ENCODE data around the gene CACNA1C.
"Not testable (repeated sequence)": the region's sequence is repeated elsewhere in the genome, so short reads cannot be mapped to it uniquely, and the experiment has no call there.

Gene CACNA1C

DNA sequence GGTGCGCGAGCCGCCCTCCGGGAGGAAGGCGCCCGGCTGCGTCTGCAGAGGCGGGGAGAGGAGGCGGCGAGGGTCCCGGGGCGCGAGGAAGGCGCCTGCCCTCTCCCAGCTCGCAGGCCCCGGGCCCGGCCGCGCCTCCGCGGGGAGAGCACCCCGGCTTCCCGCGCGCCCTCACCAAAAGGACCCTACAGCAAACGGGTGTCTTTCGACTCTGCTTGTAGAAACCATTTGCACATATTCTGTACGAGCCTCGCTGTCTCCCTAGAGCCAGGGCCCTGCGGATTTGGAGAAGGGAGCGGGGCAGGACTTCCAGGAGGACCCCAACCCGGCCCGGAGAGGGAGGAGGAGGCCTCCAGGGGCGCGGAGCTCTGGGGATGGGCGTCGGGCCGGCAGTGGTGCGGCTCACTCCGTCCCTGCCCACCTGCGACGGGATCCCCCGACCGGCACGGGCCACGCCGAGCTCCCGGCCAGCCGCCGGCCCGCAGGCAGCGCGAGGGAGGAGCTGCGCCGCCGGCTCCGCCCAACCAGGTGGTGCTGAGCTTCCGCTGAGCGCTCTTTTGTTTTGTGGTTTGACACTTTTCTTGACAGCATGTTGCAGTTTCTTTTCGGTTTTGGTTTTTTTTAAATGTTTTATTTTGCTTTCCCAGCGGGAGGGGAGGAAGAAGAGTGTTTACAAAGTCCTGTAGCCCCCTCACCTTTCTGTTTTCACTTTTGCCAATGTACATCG is 638.7 kb downstream of the CACNA1C start:
- peak; percentile 57 for DNase-seq (ENCODE audit: low spot score)

DNA sequence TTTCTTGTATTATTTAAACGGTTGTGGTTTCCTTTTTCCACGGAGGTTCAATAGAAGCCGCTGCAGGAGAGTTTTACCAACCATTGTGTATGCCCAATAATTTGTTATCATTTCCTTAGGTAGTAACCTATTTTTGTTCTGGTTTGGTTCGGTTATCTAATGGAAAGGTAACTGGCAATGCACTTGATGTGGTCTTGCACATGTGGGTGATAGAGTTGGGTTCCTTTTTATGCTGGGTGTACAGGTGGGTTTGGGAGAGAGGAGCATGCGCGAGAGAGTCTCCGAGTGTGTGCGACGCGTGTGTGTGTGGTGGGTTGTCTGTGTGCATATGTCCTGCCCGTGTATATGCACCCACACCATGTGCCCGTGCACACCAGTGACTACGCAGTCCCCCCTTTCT is 639.3 kb downstream of the CACNA1C start:
- DNase-seq (ENCODE audit: low spot score): no peak

DNA sequence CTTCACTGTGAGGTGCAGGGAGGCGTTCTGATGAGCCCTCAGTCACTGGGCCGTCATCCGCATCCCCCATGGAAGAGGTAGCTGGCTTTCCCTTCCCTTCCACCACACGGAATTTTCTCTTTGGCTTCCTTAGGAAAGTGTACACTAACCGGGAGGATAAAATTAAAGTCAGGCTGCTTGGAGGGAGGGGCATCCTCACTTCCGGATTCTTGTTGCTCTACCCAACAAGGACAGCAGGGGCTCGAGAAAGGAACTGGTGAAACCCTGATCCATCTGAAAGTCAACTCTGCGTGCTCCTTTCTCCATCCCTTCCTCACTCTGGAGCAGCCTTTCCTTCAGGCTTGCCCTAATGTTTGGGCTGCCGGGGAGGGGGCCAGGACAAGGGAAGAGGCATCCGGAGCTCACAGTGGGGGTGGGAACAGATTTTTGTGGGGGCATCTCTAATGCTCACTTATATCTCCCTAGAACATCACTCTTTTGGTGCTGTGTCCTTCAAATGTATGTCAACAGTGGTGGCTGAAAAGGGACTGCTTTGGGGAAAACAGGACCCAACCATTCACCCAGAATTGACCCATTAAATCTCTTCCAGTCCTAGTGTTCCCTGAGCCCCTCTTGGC is 640.6 kb downstream of the CACNA1C start:
- peak; percentile 46 for DNase-seq (ENCODE audit: low spot score)

DNA sequence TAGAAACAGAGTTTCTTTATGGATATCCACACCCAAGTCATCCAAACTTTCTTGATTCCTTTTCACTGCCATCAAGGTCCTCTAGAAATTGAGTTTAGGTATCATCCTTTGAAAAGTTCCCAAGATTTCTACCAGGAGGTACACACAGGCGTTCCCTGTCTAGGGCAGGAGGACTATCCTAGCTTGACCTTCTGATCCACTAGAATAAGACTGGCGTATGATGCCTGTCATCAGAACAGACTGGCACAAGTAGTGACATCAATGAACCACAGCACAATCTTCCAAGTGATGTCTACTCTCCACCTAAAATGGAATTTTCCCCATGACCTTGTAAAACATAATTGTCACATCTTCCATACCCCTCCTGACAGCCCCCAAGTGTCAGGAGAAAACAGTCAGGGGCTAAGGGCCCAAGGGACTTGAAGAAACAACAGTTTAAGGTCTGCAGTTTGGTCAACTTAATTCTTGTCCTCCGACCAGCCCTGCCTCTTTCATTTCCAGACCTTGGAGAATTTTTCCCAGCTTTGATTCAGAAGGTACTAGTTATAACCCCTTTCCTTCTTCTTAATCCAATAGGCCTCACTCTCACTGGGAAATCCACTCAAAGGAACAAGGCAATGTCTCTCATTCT is 641.3 kb downstream of the CACNA1C start:
- DNase-seq (ENCODE audit: low spot score): no peak

DNA sequence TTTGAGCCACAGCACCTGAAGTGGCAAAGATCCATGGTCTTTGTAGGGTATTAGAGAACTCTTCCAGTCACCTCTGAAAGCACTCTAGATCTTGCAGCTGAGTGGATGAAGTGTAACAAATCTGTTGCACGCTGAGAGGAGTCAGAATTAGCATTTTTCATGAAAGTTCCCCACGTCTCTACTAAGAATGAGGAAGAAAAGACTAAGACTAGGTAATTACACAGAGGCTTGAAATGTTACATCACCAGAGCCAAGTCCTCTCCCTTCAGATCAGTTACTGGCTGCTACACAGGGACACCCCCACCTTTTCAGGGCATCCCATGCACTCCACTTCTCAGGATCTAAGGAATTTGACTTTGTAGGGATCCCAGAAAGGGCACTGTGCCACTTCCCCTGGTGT is 643.3 kb downstream of the CACNA1C start:
- DNase-seq (ENCODE audit: low spot score): no peak

DNA sequence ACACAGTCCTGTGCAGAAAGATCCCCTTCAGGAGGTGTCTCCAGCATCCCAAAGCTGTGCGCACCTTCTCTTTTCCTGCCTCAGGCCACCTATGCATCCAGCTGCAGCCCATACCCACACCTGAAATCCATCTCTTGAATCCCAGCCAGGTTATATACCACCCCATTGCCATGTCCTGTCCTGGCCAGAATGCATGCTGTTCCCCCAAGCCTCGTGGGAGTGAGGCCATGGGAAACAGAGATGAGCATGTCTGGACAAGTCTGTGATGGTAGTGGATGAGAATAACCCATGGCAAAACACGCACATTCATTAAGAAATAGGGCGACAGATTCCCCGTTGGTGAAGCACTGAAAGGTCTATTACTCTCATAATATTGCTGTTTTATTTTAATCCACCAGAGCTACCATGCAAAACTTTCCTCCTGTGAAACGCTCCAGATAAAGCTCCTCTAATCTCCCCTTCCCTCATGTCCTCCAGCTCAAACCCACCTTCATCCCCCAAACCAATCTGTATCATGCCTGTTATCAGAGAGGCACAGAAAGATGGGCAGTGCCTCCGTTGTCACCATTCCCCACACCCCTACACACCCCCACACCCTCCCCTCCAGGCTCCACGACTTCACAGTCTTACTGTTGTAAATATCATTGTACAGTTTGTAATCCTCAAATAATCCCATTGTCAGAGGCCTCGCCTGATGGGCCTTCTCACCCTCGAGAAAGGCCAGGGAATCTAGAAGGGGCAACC is 644.4 kb downstream of the CACNA1C start:
- no peak for DNase-seq (ENCODE audit: low spot score)

DNA sequence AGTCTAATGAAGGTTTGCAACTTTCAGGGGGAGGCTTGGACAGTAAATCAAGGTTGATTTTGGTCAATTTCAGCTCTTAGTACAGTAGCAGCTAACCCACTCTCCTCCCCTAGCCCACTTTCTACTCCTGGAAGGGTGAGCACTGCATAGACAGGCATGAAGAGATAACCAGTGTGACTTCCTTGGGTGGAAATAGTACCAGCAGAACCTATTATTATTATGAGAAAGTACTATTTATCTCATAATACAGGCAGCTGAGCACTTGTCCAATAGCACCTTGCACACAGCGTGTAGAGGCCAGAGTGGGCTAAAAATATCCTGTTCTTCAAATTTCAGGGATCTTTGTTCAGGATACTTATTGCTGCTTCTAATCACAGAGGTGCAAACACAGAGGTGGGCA is 645.8 kb downstream of the CACNA1C start:
- no peak for DNase-seq (ENCODE audit: low spot score)

DNA sequence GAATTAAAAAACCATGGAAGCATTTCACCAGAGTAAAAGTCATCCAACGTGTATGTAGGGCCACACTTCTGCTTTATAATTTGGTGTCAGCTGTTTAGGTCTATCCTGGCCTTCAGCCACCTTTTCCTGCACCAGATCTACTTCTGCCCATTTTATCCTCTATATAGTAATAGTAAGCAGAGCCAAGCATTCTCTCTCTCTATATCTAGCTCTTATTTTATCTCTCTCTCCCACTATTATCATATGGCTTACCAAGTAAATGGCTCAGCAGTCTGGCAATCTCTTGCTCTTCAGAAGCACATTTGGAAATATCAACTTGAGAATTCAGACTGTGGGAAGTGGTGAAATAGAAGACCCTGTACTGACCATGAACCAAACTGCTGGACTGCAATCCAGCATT is 657.9 kb downstream of the CACNA1C start:
- no peak for DNase-seq (ENCODE audit: low spot score)

DNA sequence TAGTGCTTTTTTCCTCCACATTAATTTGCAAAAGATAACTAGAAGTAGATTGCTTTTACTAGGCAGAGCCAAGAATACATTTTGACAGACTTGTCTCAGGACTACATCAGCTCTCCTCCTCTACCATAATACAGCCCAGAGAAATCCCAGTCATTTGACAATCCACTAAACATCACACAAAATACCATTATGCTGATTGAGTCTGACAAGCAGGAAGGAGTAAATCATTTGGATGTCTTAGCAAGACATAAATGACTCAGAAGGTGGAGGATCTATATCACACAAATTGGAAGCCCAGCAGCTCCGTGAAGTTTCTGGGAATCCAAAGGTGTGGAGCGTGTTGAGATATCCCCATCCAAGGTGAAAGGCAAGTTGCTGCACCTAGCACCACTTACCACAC is 666.6 kb downstream of the CACNA1C start:
- DNase-seq (ENCODE audit: low spot score): no peak

DNA sequence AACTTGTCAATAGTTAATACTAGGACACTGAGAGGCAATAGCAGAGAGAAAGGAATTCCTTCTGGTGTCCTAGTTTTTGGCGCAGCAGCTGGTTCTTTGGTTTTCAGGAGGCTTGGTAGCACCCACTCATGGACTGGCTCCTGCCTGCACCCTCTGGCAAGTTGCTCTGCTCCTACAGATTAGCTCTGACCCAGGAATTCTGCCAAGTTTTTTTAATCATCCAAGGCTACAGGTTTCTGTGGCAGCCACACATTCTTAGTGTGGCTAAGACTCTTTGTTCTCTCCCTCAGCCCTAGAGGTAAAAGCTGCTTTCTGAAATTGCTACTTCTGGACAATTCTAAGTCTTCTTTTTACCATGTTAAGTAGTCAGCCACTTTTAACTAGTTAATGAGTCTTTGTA is 670.0 kb downstream of the CACNA1C start:
- DNase-seq (ENCODE audit: low spot score): no peak

DNA sequence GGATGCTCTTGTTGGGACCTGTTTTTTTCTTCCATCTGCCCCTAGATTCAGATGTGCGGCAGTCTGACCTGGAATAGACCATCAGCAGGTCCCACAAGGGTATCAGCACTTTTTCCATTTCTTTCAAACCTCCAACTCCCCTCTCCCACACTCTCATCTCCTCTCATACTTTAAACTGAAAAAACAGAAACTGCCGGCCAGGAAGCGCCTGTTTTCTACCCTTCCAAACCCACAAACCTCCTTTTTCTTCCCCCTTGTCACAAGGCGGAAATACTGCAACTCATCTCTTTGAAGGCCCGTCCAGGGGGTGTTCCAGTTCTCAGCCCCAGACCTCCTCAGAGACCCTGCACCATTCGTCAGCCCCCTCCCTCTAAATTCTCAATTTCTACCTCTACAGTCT is 679.5 kb downstream of the CACNA1C start:
- no peak for DNase-seq (ENCODE audit: low spot score)

DNA sequence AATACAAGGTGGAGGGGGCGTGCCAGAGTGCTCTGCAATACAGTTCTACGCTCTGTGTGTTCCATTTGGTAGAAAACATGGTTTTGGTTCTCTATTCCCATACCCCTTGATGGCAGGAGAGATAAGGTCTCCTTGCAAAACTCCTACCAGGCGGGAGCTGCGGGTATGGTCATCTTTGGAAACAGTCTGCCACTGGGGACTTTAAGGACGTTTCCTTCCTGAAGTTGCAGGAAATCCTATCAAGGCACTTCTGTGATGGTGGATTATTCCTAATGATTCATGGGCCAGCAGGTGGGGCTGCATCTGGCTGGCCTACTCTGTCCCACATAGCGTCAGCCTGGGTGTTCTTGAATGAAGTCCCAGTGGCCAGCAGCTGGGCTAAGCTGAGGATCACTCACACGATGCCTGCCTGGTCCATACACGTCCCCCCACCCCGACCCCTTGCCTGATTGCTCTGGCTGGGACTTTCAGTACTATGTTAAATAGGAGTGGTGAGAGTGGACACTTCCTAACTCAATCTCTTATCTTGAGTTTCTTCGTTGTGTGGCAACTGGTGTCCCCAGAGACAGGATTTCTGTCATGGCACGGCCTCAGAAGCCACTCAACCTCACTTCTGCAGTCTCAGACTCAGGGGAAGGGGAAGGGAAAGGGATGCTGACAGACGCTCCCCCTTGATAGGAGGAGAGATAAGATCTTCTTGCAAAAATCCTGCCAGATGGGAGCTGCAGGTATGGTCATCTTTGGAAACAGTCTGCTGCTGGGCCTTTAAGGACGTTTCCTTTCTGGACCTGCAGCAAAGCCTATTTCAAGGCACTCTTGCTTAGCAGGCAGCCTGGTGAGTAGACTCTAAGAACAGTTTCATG is 680.9 kb downstream of the CACNA1C start:
- DNase-seq (ENCODE audit: low spot score): no peak

DNA sequence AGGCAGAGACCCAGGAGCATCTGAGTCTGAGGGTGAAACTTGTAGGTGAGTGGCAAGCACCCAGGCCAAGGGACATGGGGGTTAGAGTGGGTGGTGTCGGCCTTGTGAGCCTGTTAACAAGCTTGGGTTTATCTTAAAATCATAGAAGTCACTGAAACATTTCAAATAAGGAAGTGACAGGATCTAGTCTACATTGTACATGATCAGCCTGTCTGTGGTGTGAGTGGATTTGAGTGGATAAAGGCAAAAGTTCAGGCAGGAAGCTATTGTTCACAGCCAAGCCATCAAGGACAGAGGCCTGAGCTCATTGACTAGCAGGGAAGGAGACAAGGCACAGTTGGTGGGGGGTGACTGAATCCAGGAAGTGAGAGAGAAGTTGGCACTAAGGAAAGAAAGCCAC is 682.6 kb downstream of the CACNA1C start:
- no peak for DNase-seq (ENCODE audit: low spot score)

DNA sequence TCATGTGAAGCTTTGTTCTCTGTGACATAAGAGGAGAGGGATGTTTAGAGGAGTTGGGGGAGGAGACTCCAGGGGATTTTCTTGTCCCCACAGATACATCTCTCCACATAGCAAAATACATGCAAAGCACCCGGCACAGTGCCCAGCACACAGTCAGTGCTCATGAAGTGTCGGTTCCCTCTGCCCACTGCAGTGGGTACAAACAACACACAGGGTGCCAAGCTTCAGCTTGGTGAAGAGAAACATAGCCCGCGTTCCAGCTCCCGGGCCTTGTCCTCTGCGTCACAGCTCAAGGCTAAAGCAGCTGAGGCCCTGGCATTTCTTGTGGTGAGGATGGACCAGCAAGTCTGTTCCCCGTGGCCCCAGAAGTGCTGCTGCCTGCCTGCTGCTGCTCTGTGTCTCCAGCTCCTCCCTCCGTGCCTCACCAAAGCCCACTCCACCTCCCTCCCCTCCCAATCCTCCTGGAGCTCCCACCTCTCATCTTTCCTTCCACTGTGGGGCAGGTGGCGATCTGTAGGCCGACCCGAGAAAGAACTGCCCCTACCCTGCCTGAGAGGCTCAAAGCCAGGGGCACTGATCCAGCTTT is 685.0 kb downstream of the CACNA1C start:
- DNase-seq (ENCODE audit: low spot score): no peak

DNA sequence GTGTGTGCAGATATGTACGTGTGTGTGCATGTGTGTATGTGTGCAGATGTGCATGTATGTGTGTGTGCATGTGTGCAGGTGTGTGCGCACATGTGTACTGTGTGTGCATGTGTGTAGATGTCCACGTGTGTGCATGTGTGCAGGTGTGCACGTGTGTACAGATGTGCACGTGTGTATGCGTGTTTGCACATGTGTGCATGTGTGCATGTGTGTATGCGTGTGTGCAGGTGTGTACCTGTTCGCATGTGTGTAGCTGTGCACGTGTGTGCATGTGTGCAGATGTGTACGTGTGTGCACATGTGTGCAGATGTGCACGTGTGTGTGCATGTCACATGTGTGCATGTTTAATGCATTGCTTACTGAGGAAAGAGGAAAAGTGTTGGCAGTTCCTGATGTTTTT is 686.3 kb downstream of the CACNA1C start:
- DNase-seq (ENCODE audit: low spot score): no peak

DNA sequence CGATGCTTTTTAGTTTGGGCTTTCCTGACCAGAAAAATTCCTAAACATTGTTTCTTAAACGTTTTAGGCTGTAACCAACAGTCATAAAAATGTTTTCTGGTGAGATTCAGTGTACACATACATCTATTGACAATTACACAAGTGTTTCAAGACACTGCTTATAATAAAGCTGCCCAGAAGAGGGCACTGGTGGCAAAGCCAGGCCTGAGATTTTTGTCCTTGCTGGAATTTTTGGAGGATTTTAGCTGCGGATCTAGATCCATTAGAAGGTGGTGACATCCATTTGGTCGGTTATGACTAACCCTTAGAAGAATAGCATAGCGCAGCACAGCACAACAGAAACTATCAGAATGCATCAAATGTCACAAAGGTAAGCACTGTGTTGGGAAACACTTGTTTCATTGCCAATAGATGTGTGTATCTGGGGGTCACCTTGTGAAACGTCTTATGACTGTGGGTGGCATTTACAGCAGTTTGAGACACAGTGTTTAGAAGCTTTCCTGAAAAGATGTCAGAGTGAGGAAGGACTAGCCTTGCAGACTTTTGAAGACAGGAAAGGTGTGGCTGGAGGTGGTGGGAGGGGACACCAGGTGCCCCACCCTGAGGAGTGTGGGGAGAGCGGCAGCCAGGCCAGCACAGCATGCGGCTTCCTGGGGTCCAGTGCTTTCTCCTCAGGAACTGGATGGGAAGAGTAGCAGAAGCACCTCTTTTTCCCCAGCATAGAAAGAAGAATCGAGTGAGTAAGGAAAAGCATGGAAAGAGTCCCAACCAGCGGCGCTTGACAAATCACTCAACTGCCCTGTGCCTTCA is 687.2 kb downstream of the CACNA1C start:
- DNase-seq (ENCODE audit: low spot score): no peak

DNA sequence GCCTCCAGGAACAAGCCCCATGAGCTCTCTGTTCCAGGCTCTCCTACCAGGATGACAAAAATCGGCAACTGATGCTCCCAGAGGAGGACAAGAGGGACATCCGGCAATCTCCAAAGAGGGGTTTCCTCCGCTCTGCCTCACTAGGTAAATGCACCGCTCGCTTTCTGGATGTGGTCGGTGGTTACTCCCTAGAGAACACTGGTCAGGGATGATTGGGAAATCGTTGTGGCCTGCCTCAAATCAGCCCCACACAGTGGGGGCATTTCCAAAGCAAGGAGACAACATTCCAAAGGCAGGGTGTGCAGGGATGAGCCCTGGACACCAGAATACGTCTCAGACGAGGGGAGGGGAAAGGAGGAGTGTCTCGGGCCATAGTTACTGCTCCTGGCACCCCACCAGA is 689.2 kb downstream of the CACNA1C start:
- not testable (repeated sequence) for DNase-seq (ENCODE audit: low spot score)

DNA sequence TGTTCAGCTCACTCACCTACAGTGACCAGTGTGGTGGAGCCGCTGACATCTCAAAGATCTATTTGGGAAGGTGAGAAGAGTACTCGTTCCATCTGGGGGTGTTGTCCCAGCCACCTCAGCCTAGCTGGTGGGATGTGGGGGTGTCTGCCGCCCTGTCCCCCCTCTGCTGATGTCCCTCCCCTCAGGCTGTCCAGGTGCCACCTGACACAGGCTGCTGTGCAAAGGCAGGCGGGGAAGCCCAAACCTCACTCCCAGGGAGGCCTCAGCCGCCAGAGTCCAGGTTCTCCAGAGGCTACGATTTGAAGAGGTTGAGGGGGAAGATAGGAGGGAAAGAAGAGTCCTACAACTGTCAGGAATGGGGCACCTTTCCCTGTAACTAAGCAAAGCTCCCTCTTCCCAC is 690.7 kb downstream of the CACNA1C start:
- DNase-seq (ENCODE audit: low spot score): no peak

DNA sequence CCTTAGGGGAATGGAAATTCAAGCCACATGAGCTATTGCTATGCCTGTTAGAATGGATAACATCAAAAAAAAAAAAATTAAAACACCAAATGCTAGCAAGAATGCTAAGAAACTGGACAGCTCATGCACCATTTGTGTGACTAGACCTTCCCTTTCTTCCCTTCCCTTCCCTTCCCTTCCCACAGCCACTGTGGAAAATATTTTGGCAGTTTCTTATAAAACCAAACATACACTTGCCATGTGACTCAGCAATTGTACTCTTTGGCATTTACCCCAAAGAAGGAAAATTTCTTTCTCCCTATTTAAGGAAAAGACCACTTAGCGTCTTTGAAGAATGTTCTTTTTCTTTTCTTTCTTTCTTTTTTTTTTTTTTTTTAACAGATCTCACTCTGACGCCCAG is 692.9 kb downstream of the CACNA1C start:
- DNase-seq (ENCODE audit: low spot score): no peak

Measured in germinal center (tissue), 1 donor.